Measurements from ENCODE around the gene PRPSAP1. TPM values are rescaled to one million over a fixed set of nuclear protein-coding genes. Genes with fewer than 3 reads are reported as not detected.

The PRPSAP1 gene
- total RNA-seq, 1 experiment from 2014 or later, result 25.9 TPM

GRCh38 chr17:76343106-76343505 lies 10.6 kb downstream of the PRPSAP1 start:
- CTCF ChIA-PET, result interaction anchor here (1.0 kb wide), 1 partner anchor 410 kb away, joined by 3 read pairs; no protein-coding TSS in a partner anchor
- Mint-ChIP-seq H3K36me3 (ENCODE audit: insufficient read depth, unreplicated experiment) (peaks cover 57% of the 10 kb centered on the region), H3K27me3 (ENCODE audit: insufficient read depth, unreplicated experiment) (no peaks in the 10 kb centered on the region), H3K4me3 (ENCODE audit: unreplicated experiment) (no peak overlapping the region), H3K4me1 (ENCODE audit: insufficient read depth, unreplicated experiment) (no peaks in the 10 kb centered on the region), H3K27ac (ENCODE audit: low read depth, unreplicated experiment) (no peak overlapping the region), H3K9me3 (ENCODE audit: unreplicated experiment) (no peaks in the 10 kb centered on the region)
- TF ChIP-seq CTCF (IDR thresholded peaks at IDR 0.05; ENCODE audit: unreplicated experiment), result no peak
- DNase-seq (ENCODE audit: unreplicated experiment), result no peak
- intact Hi-C loops (cut with micrococcal nuclease), result no loop called here
- BruUV-seq (replicated peaks), result no TSS peak
- POLR2A ChIA-PET, result no interaction called here

- POLR2A ChIA-PET, result no interaction called here
- no peak for DNase-seq (ENCODE audit: unreplicated experiment)
- CTCF ChIA-PET, result no interaction called here
- no peak overlapping the region for H3K4me3 Mint-ChIP-seq (ENCODE audit: unreplicated experiment)
- intact Hi-C loops (cut with micrococcal nuclease), result no loop called here
- H3K36me3 Mint-ChIP-seq (ENCODE audit: insufficient read depth, unreplicated experiment), result peaks cover 39% of the 10 kb centered on the region
- H3K27me3 Mint-ChIP-seq (ENCODE audit: insufficient read depth, unreplicated experiment), result no peaks in the 10 kb centered on the region
- TF ChIP-seq CTCF (IDR thresholded peaks at IDR 0.05; ENCODE audit: unreplicated experiment), result no peak
- no TSS peak for BruUV-seq (replicated peaks)
- no peaks in the 10 kb centered on the region for H3K9me3 Mint-ChIP-seq (ENCODE audit: unreplicated experiment)
- H3K27ac Mint-ChIP-seq (ENCODE audit: low read depth, unreplicated experiment), result no peak overlapping the region
- H3K4me1 Mint-ChIP-seq (ENCODE audit: insufficient read depth, unreplicated experiment), result no peaks in the 10 kb centered on the region
Observed at GRCh38 chr17:76341301-76341700, 12.4 kb downstream of the PRPSAP1 start.

GRCh38 chr17:76337413-76337777 lies 16.3 kb downstream of the PRPSAP1 start:
- Mint-ChIP-seq H3K4me1 (ENCODE audit: insufficient read depth, unreplicated experiment) (no peaks in the 10 kb centered on the region), H3K27ac (ENCODE audit: low read depth, unreplicated experiment) (no peak overlapping the region), H3K27me3 (ENCODE audit: insufficient read depth, unreplicated experiment) (no peaks in the 10 kb centered on the region), H3K36me3 (ENCODE audit: insufficient read depth, unreplicated experiment) (peaks cover 15% of the 10 kb centered on the region), H3K9me3 (ENCODE audit: unreplicated experiment) (no peaks in the 10 kb centered on the region), H3K4me3 (ENCODE audit: unreplicated experiment) (no peak overlapping the region)
- peak; percentile 26 for DNase-seq (ENCODE audit: unreplicated experiment)
- ChIA-PET CTCF (interaction anchor here (0.7 to 1.9 kb wide), 3 partner anchors 27 to 61 kb away, joined by 3 to 7 read pairs (median 6); no protein-coding TSS in a partner anchor), POLR2A (interaction anchor here (0.5 to 2.4 kb wide), 3 partner anchors 16 to 216 kb away, joined by 3 to 13 read pairs (median 4); partner anchors contain the start of gene PRPSAP1)
- TF ChIP-seq CTCF (IDR thresholded peaks at IDR 0.05; ENCODE audit: unreplicated experiment), result no peak
- no TSS peak for BruUV-seq (replicated peaks)
- intact Hi-C loops (cut with micrococcal nuclease), result no loop called here

GRCh38 chr17:76336756-76337412 lies 16.8 kb downstream of the PRPSAP1 start:
- intact Hi-C loops (cut with micrococcal nuclease), result no loop called here

More at GRCh38 chr17:76336756-76337412, 16.8 kb downstream of the PRPSAP1 start:
- Mint-ChIP-seq H3K36me3 (ENCODE audit: insufficient read depth, unreplicated experiment) (peaks cover 15% of the 10 kb centered on the region), H3K27ac (ENCODE audit: low read depth, unreplicated experiment) (no peak overlapping the region), H3K9me3 (ENCODE audit: unreplicated experiment) (no peaks in the 10 kb centered on the region), H3K4me1 (ENCODE audit: insufficient read depth, unreplicated experiment) (no peaks in the 10 kb centered on the region), H3K4me3 (ENCODE audit: unreplicated experiment) (no peak overlapping the region), H3K27me3 (ENCODE audit: insufficient read depth, unreplicated experiment) (no peaks in the 10 kb centered on the region)
- no TSS peak for BruUV-seq (replicated peaks)
- DNase-seq (ENCODE audit: unreplicated experiment), result no peak
- CTCF ChIA-PET, result interaction anchor here (0.7 to 1.9 kb wide), 2 partner anchors 26 to 34 kb away, joined by 3 to 7 read pairs; no protein-coding TSS in a partner anchor
- POLR2A ChIA-PET, result interaction anchor here (0.6 to 2.4 kb wide), 2 partner anchors 16 to 109 kb away, joined by 4 to 13 read pairs; partner anchors contain the start of gene PRPSAP1
- TF ChIP-seq CTCF (IDR thresholded peaks at IDR 0.05; ENCODE audit: unreplicated experiment), result no peak

Measured in MCF 10A (cell line).